Neural cell (in vitro differentiated cells): Measurements from ENCODE around the gene PPFIA4. TPM values are rescaled to one million over a fixed set of nuclear protein-coding genes. Genes with fewer than 3 reads are reported as not detected.

Experiments used
- H2AFZ ChIP-seq: fragments of 200-600, 300-800 bp; sonication (generic), shearing (Covaris generic); 2 replicates; pipeline ENCODE4 v1.6.0; 2014; ENCODE audit warnings: low read depth, mild to moderate bottlenecking, antibody characterized with exemption, low read length, moderate library complexity
- H3F3A ChIP-seq: fragments of 200-600 bp; shearing (Covaris generic); 2 replicates; pipeline ENCODE4 v1.6.1; 2016; ENCODE audit warnings: mild to moderate bottlenecking, moderate library complexity, mixed read lengths, antibody characterized with exemption, low read length; ENCODE audit not compliant: insufficient read depth, poor library complexity, severe bottlenecking
- H3K27ac ChIP-seq: fragments of 200-600, 300-800 bp; sonication (generic), shearing (Covaris generic); 2 replicates; pipeline ENCODE4 v1.5.1; 2014; ENCODE audit warnings: mild to moderate bottlenecking, low read length, moderate library complexity
- H3K27me3 ChIP-seq: fragments of 300-800, 200-600 bp; sonication (generic), shearing (Covaris generic); 2 replicates; pipeline ENCODE4 v1.6.0; 2014; ENCODE audit warnings: mild to moderate bottlenecking, low read depth, low read length, moderate library complexity; ENCODE audit not compliant: insufficient read depth
- H3K36me3 ChIP-seq: fragments of 300-800, 200-600 bp; sonication (generic), shearing (Covaris generic); 2 replicates; pipeline ENCODE4 v1.5.1; 2014; ENCODE audit warnings: mild to moderate bottlenecking, antibody characterized with exemption, low read length, moderate library complexity; ENCODE audit not compliant: insufficient read depth
- H3K4me2 ChIP-seq: fragments of 300-800, 200-600 bp; sonication (generic), shearing (Covaris generic); 2 replicates; pipeline ENCODE4 v1.6.0; 2014; ENCODE audit warnings: mild to moderate bottlenecking, low read length
- H3K4me3 ChIP-seq: fragments of 300-800, 200-600 bp; sonication (generic), shearing (Covaris generic); 2 replicates; pipeline ENCODE4 v1.5.1; 2014; ENCODE audit warnings: mild to moderate bottlenecking, low read length, moderate library complexity
- H3K79me2 ChIP-seq: fragments of 200-600 bp; shearing (Covaris generic); replicated peaks from 2 replicates; pipeline ENCODE4 v1.6.0; 2014; ENCODE audit warnings: mild to moderate bottlenecking, low read length, moderate library complexity; ENCODE audit not compliant: insufficient read depth
- H3K9ac ChIP-seq: fragments of 300-800, 200-600 bp; sonication (generic), shearing (Covaris generic); 2 replicates; pipeline ENCODE4 v1.6.1; 2016; ENCODE audit warnings: mild to moderate bottlenecking, low read length, mixed read lengths
- H3K9me2 ChIP-seq: fragments of 200-600 bp; shearing (Covaris generic); 2 replicates; pipeline ENCODE4 v1.6.1; 2016; ENCODE audit warnings: mild to moderate bottlenecking, low read length, mixed read lengths; ENCODE audit not compliant: insufficient read depth
- H3K9me3 ChIP-seq: fragments of 200-600, 300-800 bp; sonication (generic), shearing (Covaris generic); 2 replicates; pipeline ENCODE4 v1.6.1; 2016; ENCODE audit warnings: mild to moderate bottlenecking, mixed run types, low read length, moderate library complexity, mixed read lengths
- H4K20me1 ChIP-seq: fragments of 200-600 bp; shearing (Covaris generic); 2 replicates; pipeline ENCODE4 v1.6.1; 2016; ENCODE audit warnings: mild to moderate bottlenecking, mixed run types; ENCODE audit not compliant: insufficient read depth
- CTCF ChIP-seq: fragments of 450-650 bp; IDR thresholded peaks from 2 replicates; pipeline ENCODE4 v1.5.1; 2014; ENCODE audit warnings: antibody characterized with exemption, mild to moderate bottlenecking, moderate library complexity; ENCODE audit not compliant: poor library complexity, severe bottlenecking
- EP300 ChIP-seq: fragments of 450-650 bp; conservative IDR thresholded peaks from 2 replicates; pipeline ENCODE4 v1.6.1; 2014; ENCODE audit warnings: antibody characterized with exemption, mild to moderate bottlenecking, moderate library complexity; ENCODE audit not compliant: poor library complexity, severe bottlenecking
- EZH2 ChIP-seq: fragments of 200-600, 300-800 bp; shearing (Covaris generic), sonication (generic); IDR thresholded peaks from 2 replicates; pipeline ENCODE4 v1.6.1; 2014; ENCODE audit warnings: antibody characterized with exemption, low read length, borderline replicate concordance, mild to moderate bottlenecking; ENCODE audit not compliant: insufficient read depth, poor library complexity, severe bottlenecking
- MXI1 ChIP-seq: fragments of 450-650 bp; conservative IDR thresholded peaks from 2 replicates; pipeline ENCODE4 v1.6.1; 2014; ENCODE audit warnings: antibody characterized with exemption, mild to moderate bottlenecking; ENCODE audit not compliant: poor library complexity, severe bottlenecking
- POLR2AphosphoS5 ChIP-seq: IDR thresholded peaks from 2 replicates; pipeline ENCODE4 v1.6.1; 2012
- RAD21 ChIP-seq: fragments of 450-650 bp; conservative IDR thresholded peaks from 2 replicates; pipeline ENCODE4 v1.6.1; 2014; ENCODE audit warnings: antibody characterized with exemption, mild to moderate bottlenecking, moderate library complexity
- REST ChIP-seq: IDR thresholded peaks from 2 replicates; pipeline ENCODE4 v1.6.1; 2012; ENCODE audit warnings: borderline replicate concordance
- SMC3 ChIP-seq: fragments of 450-650 bp; conservative IDR thresholded peaks from 2 replicates; pipeline ENCODE4 v1.6.1; 2014; ENCODE audit warnings: antibody characterized with exemption, mild to moderate bottlenecking, moderate library complexity; ENCODE audit not compliant: poor library complexity
- TAF1 ChIP-seq: IDR thresholded peaks from 2 replicates; pipeline ENCODE4 v1.6.1; 2012; ENCODE audit warnings: low read depth
- polyA plus RNA-seq: library from polyadenylated mRNA; depleted of rRNA; stranded (reverse); fragments of >200 nt; gene quantifications from 2 replicates; pipeline ENCODE4 v1.2.3, GENCODE V29; 2014

PPFIA4 gene
- polyA plus RNA-seq, 1 donor from 2014 or later, result 1.6 TPM

- Histone ChIP-seq H3K9me2 (no peaks in the 10 kb centered on the region), H4K20me1 (no peaks in the 10 kb centered on the region), H2AFZ (no peak overlapping the region), H3K4me2 (no peak overlapping the region), H3K9ac (no peak overlapping the region), H3K4me3 (no peak overlapping the region), H3K9me3 (no peaks in the 10 kb centered on the region), H3K27me3 (no peaks in the 10 kb centered on the region), H3K27ac (no peak overlapping the region), H3K79me2 (no peaks in the 10 kb centered on the region), H3K36me3 (no peaks in the 10 kb centered on the region), H3F3A (no peaks in the 10 kb centered on the region)
- TF ChIP-seq CTCF (no peak), TAF1 (no peak), EP300 (no peak), POLR2AphosphoS5 (no peak), EZH2 (no peak), SMC3 (no peak), REST (no peak), MXI1 (no peak), RAD21 (no peak)
Measured at GRCh38 chr1:203060115-203060514, 33.8 kb downstream of the PPFIA4 start.

- no peak overlapping the region for H3K9ac ChIP-seq
- no peaks in the 10 kb centered on the region for H3K79me2 ChIP-seq
- no peaks in the 10 kb centered on the region for H3K9me2 ChIP-seq
- no peaks in the 10 kb centered on the region for H4K20me1 ChIP-seq
- no peaks in the 10 kb centered on the region for H3F3A ChIP-seq
- no peak overlapping the region for H3K4me2 ChIP-seq
- H3K9me3 ChIP-seq, result no peaks in the 10 kb centered on the region
- H3K27ac ChIP-seq, result no peak overlapping the region
- no peak for TF ChIP-seq EZH2
- TF ChIP-seq EP300, result no peak
- no peak for TF ChIP-seq RAD21
- no peak for TF ChIP-seq SMC3
- no peak for TF ChIP-seq CTCF
- no peak for TF ChIP-seq TAF1
- H3K4me3 ChIP-seq, result no peak overlapping the region
- H2AFZ ChIP-seq, result no peak overlapping the region
- H3K36me3 ChIP-seq, result no peaks in the 10 kb centered on the region
- H3K27me3 ChIP-seq, result no peaks in the 10 kb centered on the region
Measured at GRCh38 chr1:203063287-203063686, 37.0 kb downstream of the PPFIA4 start.
